ENCODE data around the gene HPS1. TPM values are rescaled to one million over a fixed set of nuclear protein-coding genes. Genes with fewer than 3 reads are reported as not detected.

Gene HPS1
- total and polyA plus RNA-seq, 2 donors (not counting 3 experiments of a cell fraction or from before 2014, with no cell fraction given) = 60.7 to 67.5 TPM

DNA sequence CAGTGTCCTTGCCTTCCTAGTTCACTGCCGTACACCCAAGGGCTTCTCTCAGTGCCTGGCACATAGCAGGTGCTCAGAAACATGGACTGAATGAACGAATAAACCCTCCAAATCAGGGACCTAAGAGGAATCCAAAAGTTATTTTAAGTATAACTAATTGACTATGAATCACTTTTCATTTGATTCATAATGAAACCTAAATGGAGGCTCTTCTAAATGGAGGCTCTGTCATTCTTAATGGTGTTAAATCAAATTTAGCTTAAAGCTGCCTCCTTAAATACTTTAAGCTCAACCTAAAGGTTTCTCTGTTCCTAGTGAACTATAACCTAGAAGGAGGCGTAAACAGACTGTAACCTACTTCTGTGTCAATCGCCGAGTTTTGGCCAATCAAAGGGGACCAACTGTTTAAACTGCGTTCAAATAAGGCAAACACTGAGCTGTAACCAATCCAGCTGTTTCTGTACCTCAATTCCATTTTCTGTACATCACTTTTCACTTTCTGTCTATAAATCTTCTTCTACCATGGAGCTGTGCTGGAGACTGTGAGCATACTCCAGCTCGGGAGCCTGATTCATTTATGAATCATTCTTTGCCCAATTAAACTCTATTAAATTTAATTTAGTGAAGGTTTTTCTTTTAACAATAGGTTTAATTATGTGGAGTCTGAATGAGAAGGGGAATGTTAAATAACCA, 42.8 kb downstream of the HPS1 start:
- BruUV-seq (replicated peaks) = no TSS peak
- ChIA-PET CTCF (interaction anchor here (1.0 to 1.1 kb wide), 2 partner anchors 11 to 13 kb away, joined by 3 to 4 read pairs; partner anchors contain the start of gene PYROXD2), POLR2A (no interaction called here)
- no peaks in the 10 kb centered on the region for H3K79me2 ChIP-seq (ENCODE audit: control insufficient read depth, insufficient read depth, low read length)
- H3K4me2 ChIP-seq (ENCODE audit: insufficient read depth, low read length) = no peak overlapping the region
- H3K4me3 ChIP-seq (replicated peaks in 1 of 3; ENCODE audit: insufficient read depth in 1 of 3, low read depth in 1 of 3, low read length in 3 of 3) = no peak overlapping the region
- TF ChIP-seq GATA2 (IDR thresholded peaks at IDR 0.05; ENCODE audit: insufficient read depth, insufficient read length, low read depth, low read length) = no peak
- TF ChIP-seq, protein P1, sequence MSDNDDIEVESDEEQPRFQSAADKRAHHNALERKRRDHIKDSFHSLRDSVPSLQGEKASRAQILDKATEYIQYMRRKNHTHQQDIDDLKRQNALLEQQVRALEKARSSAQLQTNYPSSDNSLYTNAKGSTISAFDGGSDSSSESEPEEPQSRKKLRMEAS (IDR thresholded peaks at IDR 0.05; ENCODE audit: insufficient read depth, insufficient read length) = no peak
- TF ChIP-seq POLR2A (IDR thresholded peaks at IDR 0.05; ENCODE audit: low read depth, low read length) = no peak
- TF ChIP-seq EZH2 (IDR thresholded peaks at IDR 0.05; ENCODE audit: borderline replicate concordance, low read depth, low read length, severe bottlenecking) = no peak
- no peak for TF ChIP-seq POLR2AphosphoS5 (IDR thresholded peaks at IDR 0.05; ENCODE audit: insufficient read depth, low read depth, low read length)
- TF ChIP-seq, protein P2, sequence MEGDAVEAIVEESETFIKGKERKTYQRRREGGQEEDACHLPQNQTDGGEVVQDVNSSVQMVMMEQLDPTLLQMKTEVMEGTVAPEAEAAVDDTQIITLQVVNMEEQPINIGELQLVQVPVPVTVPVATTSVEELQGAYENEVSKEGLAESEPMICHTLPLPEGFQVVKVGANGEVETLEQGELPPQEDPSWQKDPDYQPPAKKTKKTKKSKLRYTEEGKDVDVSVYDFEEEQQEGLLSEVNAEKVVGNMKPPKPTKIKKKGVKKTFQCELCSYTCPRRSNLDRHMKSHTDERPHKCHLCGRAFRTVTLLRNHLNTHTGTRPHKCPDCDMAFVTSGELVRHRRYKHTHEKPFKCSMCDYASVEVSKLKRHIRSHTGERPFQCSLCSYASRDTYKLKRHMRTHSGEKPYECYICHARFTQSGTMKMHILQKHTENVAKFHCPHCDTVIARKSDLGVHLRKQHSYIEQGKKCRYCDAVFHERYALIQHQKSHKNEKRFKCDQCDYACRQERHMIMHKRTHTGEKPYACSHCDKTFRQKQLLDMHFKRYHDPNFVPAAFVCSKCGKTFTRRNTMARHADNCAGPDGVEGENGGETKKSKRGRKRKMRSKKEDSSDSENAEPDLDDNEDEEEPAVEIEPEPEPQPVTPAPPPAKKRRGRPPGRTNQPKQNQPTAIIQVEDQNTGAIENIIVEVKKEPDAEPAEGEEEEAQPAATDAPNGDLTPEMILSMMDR (IDR thresholded peaks at IDR 0.05; ENCODE audit: extremely low read depth in 1 of 2, insufficient read depth in 1 of 2, low read depth in 1 of 2, low read length in 2 of 2) = no peak
- TF ChIP-seq MYC (IDR thresholded peaks at IDR 0.05; ENCODE audit: low read depth, low read length) = no peak
- TF ChIP-seq FOS (IDR thresholded peaks at IDR 0.05; ENCODE audit: borderline replicate concordance, insufficient read depth, low read length) = no peak
- TF ChIP-seq JUN (IDR thresholded peaks at IDR 0.05; ENCODE audit: borderline replicate concordance, insufficient read depth, insufficient read length, low read depth) = no peak
- no peak overlapping the region for H2AFZ ChIP-seq (ENCODE audit: low read depth, low read length)
- dilution Hi-C loops (cut with MboI; ENCODE audit: extremely low pct_ligation_motif_present, low sequenced_read_pairs) = no loop called here
- H3K36me3 ChIP-seq (ENCODE audit: control insufficient read depth in 2 of 2, extremely low read depth in 1 of 2, insufficient read depth in 2 of 2, low read length in 2 of 2) = no peaks in the 10 kb centered on the region
- no peak overlapping the region for H3K27ac ChIP-seq (ENCODE audit: insufficient read depth, low read depth, low read length)
- no peaks in the 10 kb centered on the region for H3K9me1 ChIP-seq (replicated peaks; ENCODE audit: control insufficient read depth, extremely low read depth, insufficient read depth, low read length)
- no peaks in the 10 kb centered on the region for H3K27me3 ChIP-seq (ENCODE audit: control insufficient read depth in 2 of 2, insufficient read depth in 2 of 2, low read length in 2 of 2)
- no peaks in the 10 kb centered on the region for H3K9me3 ChIP-seq (replicated peaks; ENCODE audit: control insufficient read depth, insufficient read depth, low read length)
- FAIRE-seq (no peak), DNase-seq (ENCODE audit: low read depth, low spot score) (no peak)
- intact Hi-C loops (cut with micrococcal nuclease) = no loop called here
- H3K9ac ChIP-seq (replicated peaks; ENCODE audit: extremely low read depth, insufficient read depth, low read length) = no peak overlapping the region
- H3K4me1 ChIP-seq (ENCODE audit: control insufficient read depth, extremely low read depth, insufficient read depth, low read length) = no peaks in the 10 kb centered on the region
- H4K20me1 ChIP-seq (replicated peaks; ENCODE audit: control insufficient read depth, extremely low read depth, insufficient read depth, low read length) = no peaks in the 10 kb centered on the region

Measured in endothelial cell of umbilical vein (primary cell).